ENCODE measurements around the gene ARL2BP.

ARL2BP gene

DNA sequence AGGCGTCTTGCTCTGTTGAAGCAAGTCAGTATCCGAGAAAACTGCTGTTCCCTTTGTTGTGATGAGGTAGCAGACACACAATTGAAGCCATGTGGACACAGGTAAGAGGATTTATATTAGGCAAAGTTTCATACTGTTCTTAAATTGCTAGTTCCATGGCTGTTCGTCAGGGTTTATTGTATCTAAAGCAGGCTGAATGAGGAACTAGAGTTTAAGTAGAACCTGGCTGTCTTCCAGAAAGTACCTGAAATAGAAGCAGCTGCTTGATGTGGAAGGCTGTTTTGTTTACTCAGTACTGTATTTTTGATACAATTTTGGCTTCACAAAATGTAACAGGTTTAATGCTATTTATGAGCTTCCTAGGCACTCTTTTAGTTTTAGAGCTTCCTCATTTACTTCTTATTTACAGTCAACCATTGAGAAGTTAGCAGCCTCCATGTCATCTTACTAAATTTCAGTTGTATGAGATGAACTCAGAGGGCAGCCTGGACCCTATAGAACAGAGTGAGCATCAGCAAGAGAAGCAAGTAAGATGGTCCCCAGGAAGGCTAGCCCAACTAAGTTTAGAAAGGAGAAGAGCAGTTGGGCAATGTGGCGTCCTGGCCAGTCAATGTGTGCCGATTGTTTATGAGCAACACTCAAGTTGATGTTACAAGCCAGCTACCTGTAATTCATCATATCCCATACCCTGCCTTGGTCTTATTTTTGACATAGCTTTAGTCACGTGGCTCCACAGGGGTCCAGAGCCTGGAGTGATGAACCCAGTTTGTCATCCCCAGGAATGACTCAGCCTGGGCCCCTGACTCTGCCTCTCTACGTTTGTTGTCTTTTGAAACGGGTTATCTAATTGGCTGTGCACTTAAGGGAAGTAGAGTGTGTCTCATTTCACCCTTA is 9.7 kb upstream of the ARL2BP start:
- DNase-seq (ENCODE audit: low read depth), result no peak

- no peak for DNase-seq (ENCODE audit: low read depth)
These were observed 9.1 kb upstream of the ARL2BP start for GRCh38 chr16:57236022-57236350.

- no peak for DNase-seq (ENCODE audit: low read depth)
These were observed 6.4 kb upstream of the ARL2BP start for GRCh38 chr16:57238682-57239081.

DNA sequence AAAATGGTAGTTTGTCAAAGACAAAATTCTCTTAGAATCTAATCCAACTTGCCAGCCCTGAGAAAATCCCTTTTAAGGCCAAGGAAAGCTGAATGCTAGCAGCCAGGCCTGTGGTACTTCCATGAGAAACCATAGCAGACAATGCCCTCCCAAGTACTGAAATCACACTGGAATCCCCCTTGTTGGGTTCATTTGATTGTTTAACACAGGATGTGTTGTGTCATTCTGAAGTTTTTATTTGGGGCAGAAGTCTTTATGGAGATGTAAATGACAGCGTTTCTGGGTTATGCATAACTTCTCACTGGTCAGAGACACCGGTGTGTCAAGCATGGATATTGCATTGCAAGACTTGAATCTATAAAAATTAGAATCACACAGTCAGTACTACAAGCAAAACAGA is 6.0 kb upstream of the ARL2BP start:
- no peak for DNase-seq (ENCODE audit: low read depth)

- no peak for DNase-seq (ENCODE audit: low read depth)
These were observed 4.2 kb upstream of the ARL2BP start for GRCh38 chr16:57240851-57241250.

GRCh38 chr16:57242650-57243049 is 2.4 kb upstream of the ARL2BP start:
- DNase-seq (ENCODE audit: low read depth), result no peak

GRCh38 chr16:57244463-57244766 is 644 bp upstream of the ARL2BP start:
- no peak for DNase-seq (ENCODE audit: low read depth)

- no peak for DNase-seq (ENCODE audit: low read depth)
These were observed 534 bp downstream of the ARL2BP start for GRCh38 chr16:57245472-57246113.

DNA sequence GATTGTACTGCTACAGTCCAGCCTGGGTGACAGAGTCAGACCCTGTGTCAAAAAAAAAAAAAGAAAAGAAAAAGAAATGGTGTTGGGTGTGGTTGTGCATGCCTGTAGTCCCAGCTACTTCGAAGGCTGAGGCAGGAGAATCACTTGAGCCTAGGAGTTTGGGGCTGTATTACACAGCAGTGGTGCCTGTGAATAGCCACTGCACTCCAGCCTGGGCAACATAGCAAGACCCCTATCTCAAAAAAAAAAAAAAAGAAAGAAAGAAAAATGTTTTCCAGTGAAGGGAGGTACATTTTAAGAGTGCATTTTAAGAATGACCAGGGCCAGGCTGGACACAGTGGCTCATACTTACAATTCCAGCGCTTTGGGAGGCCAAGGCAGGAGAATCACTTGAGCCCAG is 6.3 kb downstream of the ARL2BP start:
- no peak for DNase-seq (ENCODE audit: low read depth)

- DNase-seq (ENCODE audit: low read depth), result no peak
These were observed 7.2 kb downstream of the ARL2BP start for GRCh38 chr16:57252148-57252721.

DNA sequence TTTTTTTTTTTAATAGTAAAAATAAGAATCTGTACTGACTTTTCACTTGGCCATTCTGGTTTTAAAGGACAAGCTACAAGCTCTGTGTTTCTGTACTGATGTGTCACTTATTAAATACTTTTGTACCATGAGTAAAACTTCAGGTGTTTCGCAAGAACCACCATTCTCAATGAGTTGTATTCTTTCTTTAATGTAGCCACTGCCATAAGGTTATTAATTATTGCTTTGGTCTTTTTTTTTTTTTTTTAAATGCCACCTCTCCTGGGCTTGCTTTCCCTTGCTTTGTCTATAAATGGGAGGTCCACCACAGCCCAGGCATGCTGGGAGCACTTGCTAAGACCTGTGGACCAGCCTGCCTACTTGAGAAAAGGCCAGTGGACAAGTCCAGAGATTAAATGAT is 8.4 kb downstream of the ARL2BP start:
- no peak for DNase-seq (ENCODE audit: low read depth)

GRCh38 chr16:57255686-57256415 is 10.8 kb downstream of the ARL2BP start:
- DNase-seq (ENCODE audit: low read depth), result no peak

GRCh38 chr16:57256601-57257395 is 11.7 kb downstream of the ARL2BP start:
- DNase-seq (ENCODE audit: low read depth), result no peak

GRCh38 chr16:57257455-57258070 is 12.5 kb downstream of the ARL2BP start:
- no peak for DNase-seq (ENCODE audit: low read depth)

DNA sequence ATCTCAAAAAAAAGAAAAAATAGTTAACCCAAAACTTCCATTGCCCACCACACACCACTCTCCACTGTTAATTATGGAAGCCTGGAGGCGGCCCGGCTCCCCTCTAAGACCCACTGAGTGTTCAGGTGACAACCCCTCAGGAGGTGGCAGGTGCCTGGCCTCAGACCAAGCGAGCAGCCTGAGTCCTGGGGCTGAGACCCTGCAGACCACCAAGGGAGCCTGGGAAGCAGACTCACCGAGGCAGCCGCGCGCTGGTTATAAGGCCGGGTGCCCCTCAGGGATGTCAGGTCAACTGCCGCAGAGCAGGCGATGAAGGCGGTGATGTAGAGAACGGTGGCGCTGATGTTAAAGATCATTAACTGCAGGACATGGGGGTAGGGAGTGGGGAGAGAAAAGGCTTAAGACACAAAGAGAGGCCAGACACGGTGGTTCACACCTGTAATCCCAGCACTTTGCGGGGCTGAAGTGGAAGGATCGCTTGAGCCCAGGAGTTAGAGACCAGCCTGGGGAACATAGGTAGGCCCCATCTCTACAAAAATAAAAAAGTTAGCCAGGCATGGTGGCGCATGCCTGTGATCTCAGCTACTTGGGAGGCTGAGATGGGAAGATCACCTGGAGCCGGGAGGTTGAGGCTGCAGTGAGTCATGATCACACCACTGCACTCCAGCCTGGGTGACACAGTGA is 13.3 kb downstream of the ARL2BP start:
- DNase-seq (ENCODE audit: low read depth), result no peak

GRCh38 chr16:57258910-57259475 is 13.9 kb downstream of the ARL2BP start:
- no peak for DNase-seq (ENCODE audit: low read depth)

- DNase-seq (ENCODE audit: low read depth), result no peak
These were observed 15.4 kb downstream of the ARL2BP start for GRCh38 chr16:57260294-57260929.

- DNase-seq (ENCODE audit: low read depth), result no peak
These were observed 16.7 kb downstream of the ARL2BP start for GRCh38 chr16:57261806-57262205.

DNA sequence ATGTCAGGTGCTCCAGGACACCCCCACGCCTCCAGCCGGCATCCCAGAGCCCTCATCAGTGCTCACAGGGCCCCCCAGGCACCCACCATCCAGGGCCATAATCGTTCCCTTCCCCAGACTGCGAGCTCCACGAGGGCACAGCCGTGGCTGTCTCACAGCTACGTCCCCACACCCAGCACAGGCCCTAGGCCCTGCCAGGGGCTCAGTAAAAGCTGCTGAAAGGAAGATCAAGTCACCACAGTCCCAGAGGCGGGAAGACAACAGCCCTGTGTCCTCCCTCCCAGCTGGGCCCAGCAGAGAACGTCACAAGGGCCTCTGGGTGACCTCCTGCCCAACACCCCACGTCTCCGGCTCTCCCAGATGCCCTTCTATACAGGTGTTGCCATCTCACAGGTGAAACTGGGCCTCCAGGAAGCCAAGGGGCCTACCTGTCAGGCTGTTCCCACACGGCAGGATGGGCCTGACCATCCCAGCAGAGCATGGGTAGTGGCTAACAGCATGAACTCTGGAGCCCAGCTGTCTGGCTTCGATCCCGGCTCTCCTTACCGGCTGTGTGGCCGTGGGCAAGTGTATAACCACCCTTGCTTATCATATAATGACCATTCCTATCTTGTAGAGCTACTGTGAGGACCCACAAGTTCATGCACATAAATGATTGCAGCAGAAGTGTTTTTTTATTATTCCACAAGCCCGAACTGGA is 17.9 kb downstream of the ARL2BP start:
- DNase-seq (ENCODE audit: low read depth), result no peak
